NCI-H128 (cell line): ENCODE measurements around the gene TRABD.
A peak's percentile ranks its signal among the peaks of the same experiment; 100 is the strongest.
"Not testable (repeated sequence)": the region's sequence is repeated elsewhere in the genome, so short reads cannot be mapped to it uniquely, and the experiment has no call there.

Source experiments
- DNase-seq: peaks from one replicate; lab custom pipeline; 2025; ENCODE audit not compliant: unreplicated experiment; lab: John Stamatoyannopoulos, UW

Gene TRABD, protein sequence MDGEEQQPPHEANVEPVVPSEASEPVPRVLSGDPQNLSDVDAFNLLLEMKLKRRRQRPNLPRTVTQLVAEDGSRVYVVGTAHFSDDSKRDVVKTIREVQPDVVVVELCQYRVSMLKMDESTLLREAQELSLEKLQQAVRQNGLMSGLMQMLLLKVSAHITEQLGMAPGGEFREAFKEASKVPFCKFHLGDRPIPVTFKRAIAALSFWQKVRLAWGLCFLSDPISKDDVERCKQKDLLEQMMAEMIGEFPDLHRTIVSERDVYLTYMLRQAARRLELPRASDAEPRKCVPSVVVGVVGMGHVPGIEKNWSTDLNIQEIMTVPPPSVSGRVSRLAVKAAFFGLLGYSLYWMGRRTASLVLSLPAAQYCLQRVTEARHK

DNA sequence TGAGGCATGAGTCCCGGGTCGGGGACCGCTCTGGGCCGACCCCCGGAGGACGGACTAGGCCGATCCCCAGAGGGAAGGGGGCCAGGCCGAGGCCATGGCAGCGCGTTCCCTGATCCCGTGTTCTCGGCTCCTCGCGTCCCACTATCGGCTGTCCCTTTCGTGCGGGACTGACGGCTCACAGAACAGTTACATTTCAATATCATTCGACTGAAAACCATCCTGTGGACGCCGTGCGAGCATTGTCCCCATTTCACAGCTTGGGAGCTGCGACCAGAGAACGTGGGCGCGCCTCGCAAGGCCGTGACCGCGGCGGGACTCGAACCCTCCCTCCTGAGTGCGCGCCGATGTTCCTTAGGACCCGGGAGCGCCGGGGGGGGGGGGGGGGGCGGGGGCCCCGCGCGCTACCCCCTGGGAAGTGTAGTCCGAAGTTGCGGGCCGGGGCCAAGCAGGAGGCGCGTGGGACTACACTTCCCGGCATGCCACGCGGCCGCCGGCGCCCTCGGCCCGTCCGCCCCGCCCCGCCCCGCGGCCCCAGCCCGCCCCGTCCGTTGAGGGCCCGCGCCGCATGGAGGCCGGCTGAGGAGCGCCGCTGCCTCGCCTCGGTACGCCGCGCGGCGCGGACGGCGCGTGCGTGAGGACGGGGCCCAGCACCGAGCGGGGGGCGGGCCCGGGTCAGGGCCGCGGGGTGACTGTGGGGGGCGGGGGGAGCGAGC is at the start of gene TRABD:
TRABD (plus strand) TSS at position 539 of the 713 bp plus-strand sequence. CDS start 7,148 bp downstream, outside the sequence.
- no peak for DNase-seq

DNA sequence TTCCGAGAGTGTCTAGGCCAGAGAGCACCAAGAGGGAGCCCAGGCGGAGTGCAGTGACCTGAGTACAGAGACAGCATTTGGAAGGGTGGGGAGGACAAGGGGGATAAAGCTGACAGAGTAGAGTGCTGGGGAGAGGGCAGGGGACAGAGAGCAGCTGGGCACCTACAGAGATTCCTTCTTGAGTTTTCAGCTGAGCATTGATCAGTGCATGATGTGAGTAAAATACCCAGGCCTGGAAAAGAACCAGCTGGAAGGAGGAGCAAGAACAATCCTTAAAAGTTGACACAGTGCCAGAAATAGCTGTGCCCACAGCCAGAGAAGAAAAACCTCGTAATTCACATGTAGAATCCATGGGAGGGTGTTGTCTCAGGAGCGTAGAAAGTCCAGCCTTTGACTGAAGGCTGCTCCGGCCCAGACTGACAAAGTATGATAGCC is 49.1 kb upstream of the TRABD start:
- no peak for DNase-seq

DNA sequence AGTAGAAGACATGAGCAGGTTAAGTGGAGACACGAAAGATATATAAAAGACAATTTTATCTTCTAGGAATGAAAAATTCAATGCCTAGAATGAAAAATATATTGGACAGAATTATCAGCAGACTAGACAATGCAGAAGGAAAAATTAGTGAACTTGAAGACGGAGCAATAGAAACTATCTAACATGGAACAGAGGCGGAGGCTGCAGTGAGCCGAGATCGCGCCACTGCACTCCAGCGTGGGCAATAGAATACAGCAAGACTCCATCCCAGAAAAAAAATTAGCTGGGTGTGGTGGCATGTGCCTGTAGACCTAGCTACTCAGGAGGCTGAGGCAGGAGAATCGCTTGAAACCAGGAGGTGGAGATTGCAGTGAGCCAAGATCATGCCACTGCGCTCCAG is 48.4 kb upstream of the TRABD start:
- DNase-seq = not testable (repeated sequence)

DNA sequence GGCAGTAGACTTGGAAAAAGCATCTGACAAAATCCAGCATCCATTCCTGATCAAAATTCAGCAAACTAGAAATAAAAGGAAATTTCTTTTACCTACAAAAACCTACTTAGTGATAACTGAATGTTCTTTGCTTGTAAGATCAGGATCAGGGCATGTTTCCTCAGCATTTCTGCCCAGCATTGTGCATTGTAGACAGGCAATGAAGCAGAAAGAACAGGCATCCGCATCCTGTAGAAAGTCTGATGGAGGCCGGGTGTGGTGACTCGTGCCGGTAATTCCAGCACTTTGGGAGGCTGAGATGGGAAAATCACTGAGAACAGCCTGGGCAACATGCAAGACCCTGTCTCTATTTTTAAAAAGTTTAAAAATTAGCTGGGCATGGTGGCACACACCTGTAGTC is 47.7 kb upstream of the TRABD start:
- no peak for DNase-seq

DNA sequence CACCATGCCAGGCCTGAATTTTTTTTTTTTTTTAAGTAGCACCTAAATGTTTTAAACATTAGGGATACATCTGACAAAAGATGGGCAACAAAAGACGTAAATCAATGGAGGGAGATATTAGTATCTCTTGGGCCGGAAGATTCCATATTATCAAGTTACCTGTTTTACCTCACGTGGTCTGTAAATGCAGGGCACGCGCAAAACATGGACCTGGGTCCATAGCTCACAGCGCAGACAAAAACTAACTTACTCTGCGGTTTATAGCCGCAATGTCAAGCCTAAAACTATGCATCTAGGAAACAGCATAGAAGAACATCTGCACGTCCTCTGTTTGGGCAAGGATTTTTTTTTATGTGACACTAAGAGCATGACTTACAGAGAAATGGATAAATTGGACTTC is 46.7 kb upstream of the TRABD start:
- no peak for DNase-seq

DNA sequence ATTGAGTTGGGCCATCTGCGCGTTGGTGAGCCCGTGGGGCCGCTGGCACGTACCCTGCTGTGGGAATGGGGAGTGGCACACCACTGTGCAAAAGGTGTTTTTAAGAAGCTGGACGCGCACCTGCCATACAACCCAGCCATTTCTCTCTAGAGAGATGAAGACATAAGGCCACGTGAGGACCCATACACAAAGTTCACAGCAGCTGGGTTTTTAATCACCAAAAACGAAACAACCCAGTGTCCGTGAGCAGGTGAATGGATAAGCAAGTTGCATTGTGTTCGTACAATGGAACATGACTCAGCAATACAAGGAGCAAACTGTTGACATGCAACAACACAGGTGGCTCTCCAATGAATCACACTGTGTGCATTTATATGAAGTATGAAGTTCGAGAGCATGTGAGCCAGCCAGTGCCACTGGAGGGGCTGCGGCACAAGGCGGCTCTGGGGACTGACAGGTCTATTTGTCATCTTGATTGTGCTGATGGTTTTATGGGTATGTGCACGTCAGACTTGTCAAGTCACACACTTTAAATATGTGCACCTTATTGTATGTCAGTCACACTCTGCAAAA is 45.8 kb upstream of the TRABD start:
- peak; percentile 87 for DNase-seq

DNA sequence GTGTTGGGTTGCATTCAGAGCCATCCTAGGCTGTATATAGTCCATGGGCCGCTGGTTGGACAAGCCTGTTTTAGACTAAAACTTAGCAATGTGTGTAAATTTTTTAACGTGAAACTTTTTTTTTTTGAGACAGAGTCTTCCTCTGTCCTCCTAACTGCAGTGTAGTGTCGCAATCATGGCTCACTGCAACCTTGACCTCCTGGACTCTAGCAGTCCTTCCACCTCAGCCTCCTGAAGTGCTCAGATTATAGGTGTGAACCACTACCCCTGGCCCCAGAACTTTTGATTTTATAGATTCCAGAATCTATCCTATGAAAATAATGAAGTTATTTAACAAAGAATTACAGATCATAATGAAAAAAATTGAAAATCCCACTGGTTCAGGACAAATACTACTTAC is 45.1 kb upstream of the TRABD start:
- no peak for DNase-seq

DNA sequence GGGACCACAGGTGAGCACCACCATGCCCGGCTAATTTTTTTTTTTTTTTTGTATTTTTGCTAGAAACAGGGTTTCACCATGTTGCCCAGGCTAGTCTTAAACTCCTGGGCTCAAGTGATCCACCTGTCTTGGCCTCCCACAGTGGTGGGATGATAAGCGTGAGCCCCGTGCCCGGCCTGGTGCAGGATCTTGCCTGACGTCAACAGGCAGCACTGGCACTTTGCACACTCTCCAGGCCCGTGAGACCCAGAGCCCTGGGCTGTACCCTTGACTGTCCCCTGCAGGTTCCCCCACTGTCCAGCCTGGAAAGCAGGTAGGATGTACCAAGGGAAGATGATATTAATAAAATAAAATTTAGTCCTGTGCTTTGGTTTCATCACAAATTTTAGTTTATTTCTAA is 44.3 kb upstream of the TRABD start:
- no peak for DNase-seq

DNA sequence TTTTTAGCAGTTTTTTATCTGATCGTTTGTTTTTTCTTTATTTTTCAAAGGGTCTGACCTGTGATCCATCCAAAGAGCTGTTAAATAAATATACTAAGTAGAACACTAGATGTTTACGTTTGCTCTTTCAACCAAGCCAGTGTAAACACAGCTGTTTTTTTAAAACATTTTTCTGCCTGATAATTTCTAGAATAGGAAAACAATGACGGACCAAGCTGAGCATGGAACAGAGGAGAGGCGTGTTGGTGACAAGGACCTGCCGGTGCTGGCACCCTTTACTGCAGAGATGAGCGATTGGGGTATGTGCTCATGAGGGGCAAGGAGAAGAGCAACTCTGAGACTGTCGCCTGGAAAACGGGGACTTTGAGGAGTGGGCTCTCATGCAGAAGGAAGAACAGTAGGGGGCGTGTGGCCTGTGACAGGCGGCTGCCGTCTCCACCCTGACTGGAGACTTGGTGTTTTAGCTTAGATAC is 43.8 kb upstream of the TRABD start:
- DNase-seq = no peak

DNA sequence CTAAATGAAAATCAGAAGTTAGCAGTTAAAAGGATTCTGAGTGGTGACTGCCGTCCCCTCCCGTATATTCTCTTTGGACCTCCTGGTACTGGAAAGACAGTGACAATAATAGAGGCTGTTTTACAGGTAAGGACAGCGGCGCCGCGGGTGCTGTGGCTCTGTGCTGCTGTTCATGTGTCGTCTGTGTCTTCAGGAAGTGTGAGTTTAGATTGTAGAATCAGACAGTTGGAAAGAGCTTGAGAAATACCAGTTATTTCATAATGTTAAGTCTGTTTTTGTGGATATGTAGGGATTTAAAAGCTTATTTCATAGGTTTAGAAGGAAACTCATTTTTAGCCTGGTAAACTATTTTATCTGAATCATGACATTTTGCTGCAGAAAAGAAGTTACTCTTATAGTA is 42.6 kb upstream of the TRABD start:
- DNase-seq = no peak

DNA sequence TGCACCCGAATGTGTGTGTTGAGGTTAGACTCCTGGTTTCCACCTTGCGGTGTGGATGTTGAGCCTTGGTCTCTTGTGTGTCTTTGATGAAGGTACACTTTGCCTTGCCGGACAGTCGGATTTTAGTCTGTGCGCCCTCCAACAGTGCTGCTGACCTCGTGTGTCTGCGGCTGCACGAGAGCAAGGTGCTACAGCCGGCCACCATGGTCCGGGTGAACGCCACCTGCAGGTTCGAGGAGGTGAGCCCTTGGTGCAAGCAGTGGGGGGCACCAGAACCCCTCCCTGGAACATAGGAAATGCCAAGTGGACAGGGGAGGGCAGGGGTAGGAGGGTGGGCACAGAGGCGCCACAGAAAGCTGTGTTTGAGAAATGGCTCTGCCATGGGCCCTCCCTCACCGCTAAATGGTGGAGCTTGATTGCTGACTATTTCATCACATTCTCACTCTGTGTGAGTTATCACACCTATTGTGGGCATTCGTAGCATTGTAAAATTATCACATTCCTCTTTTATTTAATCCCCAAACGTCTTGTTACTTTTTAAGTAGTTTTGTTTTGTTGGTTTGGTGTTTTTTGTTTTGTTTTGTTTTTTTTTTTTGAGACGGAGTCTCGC is 41.6 kb upstream of the TRABD start:
- DNase-seq = no peak

DNA sequence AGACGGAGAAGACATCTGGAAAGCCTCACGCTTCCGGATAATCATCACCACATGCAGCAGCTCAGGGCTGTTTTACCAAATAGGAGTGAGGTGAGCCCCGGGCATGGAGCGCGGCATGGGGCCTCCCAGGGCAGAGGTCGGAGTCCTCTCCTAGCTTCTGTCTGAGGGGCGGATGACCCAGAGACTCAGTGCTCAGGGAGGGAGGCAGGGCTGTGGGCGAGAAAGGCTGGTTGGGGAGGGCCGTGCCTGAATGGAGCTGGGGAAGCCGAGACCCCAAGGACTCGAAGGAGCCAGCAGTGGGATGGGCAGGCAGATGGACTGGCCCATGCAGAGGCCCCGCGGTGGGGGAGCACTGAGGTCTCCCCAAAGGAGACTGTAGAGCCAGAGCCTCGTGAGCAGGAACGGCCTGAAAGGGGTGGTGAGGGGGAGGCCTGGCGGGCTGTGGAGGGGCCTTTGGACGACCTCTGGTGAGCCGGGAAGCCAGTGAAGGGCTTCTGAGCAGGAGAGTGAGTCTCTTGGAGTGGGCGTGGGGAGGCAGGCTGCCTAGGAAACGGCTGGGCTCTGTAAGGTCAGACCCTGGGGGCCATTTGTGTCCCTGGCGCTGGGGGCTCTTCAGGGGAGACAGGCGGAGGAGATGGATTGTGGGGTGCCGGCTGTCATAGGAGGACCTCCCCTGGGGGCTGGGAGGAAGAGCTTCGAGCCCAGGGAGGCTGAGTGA is 39.8 kb upstream of the TRABD start:
- DNase-seq = no peak

DNA sequence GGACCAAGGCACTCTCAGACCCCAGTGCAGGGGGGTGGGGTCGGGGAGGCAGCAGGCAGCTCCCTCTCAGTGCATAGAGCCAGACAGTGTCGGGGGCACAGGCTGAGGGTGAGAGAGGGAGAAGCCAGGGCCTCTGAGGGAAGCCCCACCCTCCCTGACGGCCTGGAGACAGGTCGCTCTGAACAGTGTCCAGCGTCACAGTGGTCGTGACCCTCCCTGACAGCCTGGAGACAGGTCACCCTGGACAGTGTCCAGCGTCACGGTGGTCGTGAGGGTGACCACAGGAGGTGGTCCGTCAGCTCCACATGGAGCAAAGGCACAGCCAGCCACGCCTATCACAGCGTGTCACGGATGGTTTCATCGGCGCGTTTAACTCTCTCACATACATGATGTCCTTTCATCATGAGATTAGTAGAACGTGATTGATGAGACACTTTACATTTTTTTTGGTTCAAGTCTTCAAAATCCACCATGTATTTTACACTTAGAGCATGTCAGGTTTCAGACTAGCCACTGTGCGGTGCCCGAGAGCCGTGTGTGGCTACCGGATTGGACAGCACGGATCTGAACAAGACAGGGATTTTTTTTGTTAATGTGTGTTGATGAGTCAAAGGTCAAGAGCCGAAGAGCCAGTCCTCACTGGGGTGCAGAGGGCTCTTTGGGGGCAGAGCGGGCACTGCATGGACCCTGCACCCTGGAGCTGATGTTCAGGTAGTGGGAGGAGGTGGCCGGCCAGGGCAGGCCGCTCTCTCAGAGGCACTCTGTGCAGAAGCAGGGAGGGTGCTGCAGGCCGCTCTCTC is 39.1 kb upstream of the TRABD start:
- DNase-seq = no peak

DNA sequence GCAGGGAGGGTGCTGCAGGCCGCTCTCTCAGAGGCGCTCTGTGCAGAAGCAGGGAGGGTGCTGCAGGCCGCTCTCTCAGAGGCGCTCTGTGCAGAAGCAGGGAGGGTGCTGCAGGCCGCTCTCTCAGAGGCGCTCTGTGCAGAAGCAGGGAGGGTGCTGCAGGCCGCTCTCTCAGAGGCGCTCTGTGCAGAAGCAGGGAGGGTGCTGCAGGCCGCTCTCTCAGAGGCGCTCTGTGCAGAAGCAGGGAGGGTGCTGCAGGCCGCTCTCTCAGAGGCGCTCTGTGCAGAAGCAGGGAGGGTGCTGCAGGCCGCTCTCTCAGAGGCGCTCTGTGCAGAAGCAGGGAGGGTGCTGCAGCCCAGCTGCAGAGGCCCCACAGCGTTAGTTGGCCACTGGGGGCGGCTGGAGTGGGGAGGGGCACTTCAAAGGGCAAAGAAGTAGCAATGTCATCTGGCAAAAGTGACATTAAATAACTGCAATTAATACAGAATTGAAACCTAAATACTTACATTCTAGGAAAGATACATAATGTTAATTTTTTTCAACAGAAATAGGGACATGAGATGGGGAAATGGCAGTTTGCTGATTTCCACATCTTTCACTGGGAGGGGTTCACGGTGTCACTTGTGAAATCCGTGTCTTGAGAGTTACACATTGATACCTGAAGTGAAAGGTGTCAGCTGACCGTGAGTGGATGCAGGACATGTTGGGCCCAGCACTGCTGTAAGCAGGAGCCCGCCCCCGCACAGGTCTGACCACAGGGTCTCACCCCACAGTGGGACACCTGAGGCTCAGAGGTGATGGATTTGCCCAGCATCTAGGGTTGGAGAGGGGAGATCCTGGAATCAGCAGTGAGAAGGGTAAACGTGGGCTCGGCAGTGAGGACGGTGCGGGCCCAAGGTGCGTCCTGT is 38.2 kb upstream of the TRABD start:
- not testable (repeated sequence) for DNase-seq

DNA sequence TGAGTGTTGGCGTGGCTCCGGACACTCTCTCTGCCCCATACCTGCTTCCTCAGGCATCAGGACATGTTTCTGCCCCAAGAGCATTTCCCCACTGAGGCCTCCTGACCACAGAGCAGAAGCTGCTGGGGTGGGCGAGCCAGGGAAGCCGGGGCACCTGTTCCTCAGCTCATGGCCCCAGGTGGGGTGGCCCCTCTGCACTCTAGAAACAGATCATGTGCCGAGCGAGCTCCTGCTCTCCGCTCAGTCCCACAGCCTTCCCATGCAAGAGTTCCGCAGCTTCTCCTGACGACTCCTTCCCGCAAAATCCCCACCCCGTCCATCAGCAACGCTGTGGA is 37.6 kb upstream of the TRABD start:
- no peak for DNase-seq

DNA sequence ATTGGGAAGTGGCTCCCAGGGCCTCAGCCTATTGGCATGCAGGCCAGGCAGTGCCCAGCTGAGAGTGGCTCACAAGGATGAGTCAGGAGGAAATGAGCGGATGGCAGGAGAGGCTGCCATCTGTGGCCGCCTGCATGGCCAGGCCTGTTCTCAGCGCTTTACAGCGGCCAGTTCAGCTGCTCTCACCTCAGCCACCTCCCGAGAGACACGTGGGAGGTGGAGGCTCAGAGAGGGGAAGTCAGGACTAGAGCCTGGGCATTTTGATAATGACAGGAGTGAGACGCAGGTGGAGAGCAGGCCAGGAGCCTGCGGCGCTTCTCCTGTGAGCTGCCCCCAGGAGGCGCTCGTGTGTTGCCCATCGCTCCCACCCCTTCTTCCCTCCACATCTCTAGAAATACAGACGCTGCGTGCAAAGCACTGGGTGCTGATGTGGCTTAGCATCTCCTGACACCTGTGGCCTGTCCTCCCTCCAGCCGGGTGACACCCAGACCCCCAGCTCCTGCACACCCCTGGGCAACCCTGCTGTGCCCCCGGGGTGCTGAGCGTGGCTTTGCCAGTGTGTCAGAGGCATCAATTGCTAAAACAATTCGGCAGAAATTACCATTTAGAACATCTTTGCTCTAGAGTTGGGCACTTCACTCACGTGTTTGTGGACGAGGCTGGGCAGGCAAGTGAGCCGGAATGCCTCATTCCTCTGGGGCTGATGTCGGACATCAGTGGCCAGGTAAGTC is 36.6 kb upstream of the TRABD start:
- no peak for DNase-seq

DNA sequence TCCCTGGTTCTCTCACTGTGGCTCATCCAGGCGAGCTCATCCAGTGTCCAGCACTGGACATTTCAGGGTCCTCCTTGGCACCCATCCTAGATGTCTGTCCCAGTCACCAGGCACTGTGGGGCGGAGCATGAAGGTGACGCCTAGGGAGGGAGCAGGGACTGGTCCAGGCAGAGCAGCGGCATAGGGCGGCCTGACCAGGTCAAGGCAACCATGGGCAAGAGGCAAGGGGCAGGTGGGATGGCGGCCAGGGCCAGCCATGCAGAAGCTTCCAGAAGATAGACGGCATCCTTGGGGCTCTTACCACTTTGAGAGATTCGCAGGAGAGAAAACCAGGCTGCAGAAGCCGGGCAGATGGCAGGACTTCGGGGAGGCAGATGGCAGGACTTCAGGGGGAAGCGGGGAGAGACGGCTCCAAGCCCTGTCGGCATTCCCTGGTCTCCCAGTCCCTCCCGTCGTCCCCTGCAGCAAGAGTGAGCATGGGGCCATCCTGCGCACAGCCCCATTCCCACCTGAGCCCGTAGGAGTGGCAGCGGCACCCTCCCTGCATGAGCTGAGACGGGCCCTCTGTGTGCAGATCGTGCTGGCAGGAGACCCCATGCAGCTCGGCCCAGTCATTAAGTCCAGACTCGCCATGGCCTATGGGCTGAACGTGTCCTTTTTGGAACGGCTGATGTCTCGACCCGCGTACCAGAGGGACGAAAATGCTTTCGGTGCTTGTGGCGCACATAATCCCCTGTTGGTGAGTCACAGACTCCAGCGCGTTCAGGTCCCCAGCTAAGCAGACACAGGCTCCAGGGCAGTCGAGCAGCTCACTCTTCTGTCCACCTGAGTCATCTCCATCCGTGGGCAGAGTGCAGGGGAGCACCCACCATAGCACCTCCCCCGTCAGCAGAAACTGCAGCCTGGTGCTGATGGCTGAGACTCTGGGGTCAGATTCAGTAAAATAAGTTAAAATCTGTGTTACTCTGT is 35.3 kb upstream of the TRABD start:
- DNase-seq = no peak
